ENCODE data around the gene HMX2. TPM values are rescaled to one million over a fixed set of nuclear protein-coding genes. Genes with fewer than 3 reads are reported as not detected.

Gene HMX2
- polyA plus RNA-seq, 1 donor (not counting 4 experiments of a cell fraction or from before 2014, with no cell fraction given) = not detected

DNA sequence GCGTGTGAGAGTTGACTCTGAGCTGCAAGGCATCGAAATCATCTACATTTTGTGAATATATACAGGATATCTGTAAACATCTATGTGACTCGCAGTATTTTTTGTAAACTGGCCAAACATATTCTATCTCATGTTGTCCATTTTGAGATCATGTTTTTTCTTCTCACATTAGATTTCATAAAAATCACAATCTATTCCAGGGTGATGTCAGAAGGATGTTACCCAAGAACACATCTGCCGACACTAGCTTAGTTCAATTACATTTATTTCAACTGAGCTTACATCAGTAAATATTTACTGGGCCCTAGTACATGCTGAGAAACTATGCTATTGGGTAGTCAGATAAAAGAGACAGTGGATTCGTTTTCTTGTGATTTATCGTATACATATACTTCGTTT lies 3.8 kb downstream of the HMX2 start:
- FAIRE-seq = no peak
- Histone ChIP-seq H3K27me3 (ENCODE audit: control insufficient read depth, extremely low read depth, insufficient read depth, low read length) (peaks cover 55% of the 10 kb centered on the region), H3K9ac (ENCODE audit: control insufficient read depth, extremely low read depth, insufficient read depth, low read length) (no peak overlapping the region), H3K4me2 (ENCODE audit: control insufficient read depth, extremely low read depth, insufficient read depth, low read depth, low read length) (no peak overlapping the region), H3K9me1 (ENCODE audit: control insufficient read depth, extremely low read depth, insufficient read depth, low read length) (no peaks in the 10 kb centered on the region), H3K27ac (ENCODE audit: control insufficient read depth, insufficient read depth, low read length) (no peak overlapping the region), H3K79me2 (ENCODE audit: control insufficient read depth, insufficient read depth, low read length) (peaks cover 25% of the 10 kb centered on the region), H3K4me1 (ENCODE audit: control insufficient read depth, extremely low read depth, insufficient read depth, low read length) (peaks cover 23% of the 10 kb centered on the region), H3K36me3 (ENCODE audit: control insufficient read depth in 2 of 2, extremely low read depth in 1 of 2, insufficient read depth in 2 of 2, low read length in 2 of 2) (peaks cover 0 to 14% of the 10 kb centered on the region in 2 experiments), H4K20me1 (ENCODE audit: control insufficient read depth, extremely low read depth, insufficient read depth, low read length) (peaks cover 8% of the 10 kb centered on the region), H3K9me3 (ENCODE audit: control insufficient read depth, low read depth, low read length) (no peaks in the 10 kb centered on the region), H3K4me3 (ENCODE audit: control insufficient read depth in 2 of 3, extremely low read depth in 1 of 3, insufficient read depth in 2 of 3, low read depth in 1 of 3, low read length in 3 of 3) (no peak overlapping the region), H2AFZ (ENCODE audit: control insufficient read depth, low read length) (no peak overlapping the region)
- DNase-seq (ENCODE audit: low read depth, low spot score) = no peak
- dilution Hi-C loops (cut with MboI; ENCODE audit: extremely low pct_ligation_motif_present, low sequenced_read_pairs) = no loop called here
- TF ChIP-seq EZH2 (IDR thresholded peaks at IDR 0.05; ENCODE audit: low read length) = peak; percentile 19
- TF ChIP-seq, protein P1, sequence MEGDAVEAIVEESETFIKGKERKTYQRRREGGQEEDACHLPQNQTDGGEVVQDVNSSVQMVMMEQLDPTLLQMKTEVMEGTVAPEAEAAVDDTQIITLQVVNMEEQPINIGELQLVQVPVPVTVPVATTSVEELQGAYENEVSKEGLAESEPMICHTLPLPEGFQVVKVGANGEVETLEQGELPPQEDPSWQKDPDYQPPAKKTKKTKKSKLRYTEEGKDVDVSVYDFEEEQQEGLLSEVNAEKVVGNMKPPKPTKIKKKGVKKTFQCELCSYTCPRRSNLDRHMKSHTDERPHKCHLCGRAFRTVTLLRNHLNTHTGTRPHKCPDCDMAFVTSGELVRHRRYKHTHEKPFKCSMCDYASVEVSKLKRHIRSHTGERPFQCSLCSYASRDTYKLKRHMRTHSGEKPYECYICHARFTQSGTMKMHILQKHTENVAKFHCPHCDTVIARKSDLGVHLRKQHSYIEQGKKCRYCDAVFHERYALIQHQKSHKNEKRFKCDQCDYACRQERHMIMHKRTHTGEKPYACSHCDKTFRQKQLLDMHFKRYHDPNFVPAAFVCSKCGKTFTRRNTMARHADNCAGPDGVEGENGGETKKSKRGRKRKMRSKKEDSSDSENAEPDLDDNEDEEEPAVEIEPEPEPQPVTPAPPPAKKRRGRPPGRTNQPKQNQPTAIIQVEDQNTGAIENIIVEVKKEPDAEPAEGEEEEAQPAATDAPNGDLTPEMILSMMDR (optimal IDR thresholded peaks at IDR 0.05 in 1 of 3, IDR thresholded peaks at IDR 0.05 in 1 of 3, conservative IDR thresholded peaks at IDR 0.05 in 1 of 3; ENCODE audit: extremely low read depth in 1 of 3, insufficient read depth in 2 of 3, low read length in 3 of 3) = no peak

DNA sequence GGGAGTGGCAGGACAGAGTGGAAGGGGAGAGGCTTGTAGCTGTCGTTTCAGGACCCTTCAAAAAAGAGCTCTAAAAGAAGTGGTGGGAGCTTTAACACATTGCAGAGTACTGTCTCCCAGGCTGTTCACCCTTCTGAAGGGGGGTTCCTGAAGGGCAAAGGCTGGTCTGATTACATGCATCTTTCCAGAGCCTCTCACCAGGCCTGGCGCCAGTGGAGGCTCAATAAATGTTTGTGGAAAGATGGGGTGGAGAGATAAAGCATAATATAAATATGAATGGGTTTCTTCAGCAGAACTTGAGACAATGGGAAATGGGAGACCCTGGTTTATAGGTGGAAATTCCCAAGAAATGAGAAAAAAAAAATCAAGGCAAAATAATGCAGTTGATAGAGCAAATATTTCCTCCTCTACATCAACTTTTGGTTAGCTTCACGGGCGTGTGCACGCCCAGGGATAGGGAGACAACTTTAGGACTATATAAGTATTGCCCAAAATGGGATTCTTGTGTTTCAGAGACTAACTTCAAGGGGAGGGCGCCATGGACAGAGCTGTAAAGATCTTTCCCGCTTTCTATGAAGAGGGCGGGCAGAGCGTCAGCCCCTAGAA lies 5.7 kb downstream of the HMX2 start:
- H3K9me3 ChIP-seq (ENCODE audit: control insufficient read depth, low read depth, low read length) = no peaks in the 10 kb centered on the region
- peak overlapping the region; percentile 44 for H3K4me2 ChIP-seq (ENCODE audit: control insufficient read depth, extremely low read depth, insufficient read depth, low read depth, low read length)
- H3K27ac ChIP-seq (ENCODE audit: control insufficient read depth, insufficient read depth, low read length) = no peak overlapping the region
- peaks cover 0 to 25% of the 10 kb centered on the region in 2 experiments for H3K36me3 ChIP-seq (ENCODE audit: control insufficient read depth in 2 of 2, extremely low read depth in 1 of 2, insufficient read depth in 2 of 2, low read length in 2 of 2)
- peaks cover 15% of the 10 kb centered on the region for H4K20me1 ChIP-seq (ENCODE audit: control insufficient read depth, extremely low read depth, insufficient read depth, low read length)
- no peak overlapping the region for H2AFZ ChIP-seq (ENCODE audit: control insufficient read depth, low read length)
- peaks cover 3% of the 10 kb centered on the region for H3K9me1 ChIP-seq (ENCODE audit: control insufficient read depth, extremely low read depth, insufficient read depth, low read length)
- peaks cover 36% of the 10 kb centered on the region for H3K27me3 ChIP-seq (ENCODE audit: control insufficient read depth, extremely low read depth, insufficient read depth, low read length)
- dilution Hi-C loops (cut with MboI; ENCODE audit: extremely low pct_ligation_motif_present, low sequenced_read_pairs) = no loop called here
- DNase-seq (ENCODE audit: low read depth, low spot score) (no peak), FAIRE-seq (no peak)
- no peak overlapping the region for H3K4me3 ChIP-seq (ENCODE audit: control insufficient read depth in 2 of 3, extremely low read depth in 1 of 3, insufficient read depth in 2 of 3, low read depth in 1 of 3, low read length in 3 of 3)
- peaks cover 37% of the 10 kb centered on the region for H3K4me1 ChIP-seq (ENCODE audit: control insufficient read depth, extremely low read depth, insufficient read depth, low read length)
- H3K9ac ChIP-seq (ENCODE audit: control insufficient read depth, extremely low read depth, insufficient read depth, low read length) = no peak overlapping the region
- H3K79me2 ChIP-seq (ENCODE audit: control insufficient read depth, insufficient read depth, low read length) = peaks cover 43% of the 10 kb centered on the region
- TF ChIP-seq, protein P1 (optimal IDR thresholded peaks at IDR 0.05 in 1 of 3, IDR thresholded peaks at IDR 0.05 in 1 of 3, conservative IDR thresholded peaks at IDR 0.05 in 1 of 3; ENCODE audit: extremely low read depth in 1 of 3, insufficient read depth in 2 of 3, low read length in 3 of 3) = no peak
- no peak for TF ChIP-seq EZH2 (IDR thresholded peaks at IDR 0.05; ENCODE audit: low read length)
